HepG2 (cell line): ENCODE results near the gene ADCY9. TPM values are rescaled to one million over a fixed set of nuclear protein-coding genes. Genes with fewer than 3 reads are reported as not detected.

Experiments
- DMTF1 ChIP-seq: sonication (generic); formaldehyde crosslinking; IDR thresholded peaks from 2 replicates; pipeline ENCODE4 v1.4.0; 2020; ENCODE audit warnings: mild to moderate bottlenecking, missing genetic modification reagents
- ELF4 ChIP-seq: sonication (generic); formaldehyde crosslinking; IDR thresholded peaks from 2 replicates; pipeline ENCODE4 v1.5.0; 2020; ENCODE audit warnings: missing genetic modification reagents, mild to moderate bottlenecking, moderate library complexity, borderline replicate concordance
- FOSL1 ChIP-seq: sonication (generic); formaldehyde crosslinking; IDR thresholded peaks from 2 replicates; pipeline ENCODE4 v1.9.0; 2021; ENCODE audit warnings: missing genetic modification reagents, borderline replicate concordance
- FUBP1 ChIP-seq: sonication (generic); formaldehyde crosslinking; IDR thresholded peaks from 2 replicates; pipeline ENCODE4 v1.5.1; 2020; ENCODE audit warnings: missing genetic modification reagents, mild to moderate bottlenecking, borderline replicate concordance
- GATAD2A ChIP-seq: IDR thresholded peaks from 2 replicates; pipeline ENCODE4 v1.6.1; 2016
- HHEX ChIP-seq: IDR thresholded peaks from 2 replicates; pipeline ENCODE4 v1.6.1; 2016; ENCODE audit warnings: control low read depth
- MATR3 ChIP-seq: sonication (generic); formaldehyde crosslinking; IDR thresholded peaks from 2 replicates; pipeline ENCODE4 v1.4.0; 2020; ENCODE audit warnings: missing genetic modification reagents
- RBM22 ChIP-seq: fragments of 200-400 bp; formaldehyde crosslinking; optimal IDR thresholded peaks from 2 replicates; pipeline ENCODE3; 2017; ENCODE audit warnings: mild to moderate bottlenecking, low read length, moderate library complexity
- RFXANK ChIP-seq: IDR thresholded peaks from 2 replicates; pipeline ENCODE4 v1.6.1; 2016
- SNAPC4 ChIP-seq: sonication (generic); formaldehyde crosslinking; IDR thresholded peaks from 2 replicates; pipeline ENCODE4 v1.4.0; 2020; ENCODE audit warnings: mild to moderate bottlenecking, missing genetic modification reagents
- SRSF9 ChIP-seq: fragments of 200-400 bp; formaldehyde crosslinking; IDR thresholded peaks from 2 replicates; pipeline ENCODE4 v1.6.1; 2018; ENCODE audit warnings: borderline replicate concordance, mild to moderate bottlenecking, low read depth, low read length; ENCODE audit not compliant: insufficient read depth, poor library complexity, severe bottlenecking
- THAP8 ChIP-seq: sonication (generic); formaldehyde crosslinking; IDR thresholded peaks from 2 replicates; pipeline ENCODE4 v1.5.1; 2020; ENCODE audit warnings: missing genetic modification reagents, mild to moderate bottlenecking, borderline replicate concordance
- WIZ ChIP-seq: sonication (generic); formaldehyde crosslinking; IDR thresholded peaks from 2 replicates; pipeline ENCODE4 v1.5.1; 2020; ENCODE audit warnings: mild to moderate bottlenecking, missing genetic modification reagents
- XBP1 ChIP-seq: sonication (generic); formaldehyde crosslinking; IDR thresholded peaks from 2 replicates; pipeline ENCODE4 v1.5.0; 2020; ENCODE audit warnings: missing genetic modification reagents
- ZFX ChIP-seq: sonication (generic); formaldehyde crosslinking; IDR thresholded peaks from 2 replicates; pipeline ENCODE4 v1.4.0; 2020; ENCODE audit warnings: mild to moderate bottlenecking, low read depth, missing genetic modification reagents, moderate library complexity
- ZKSCAN1 ChIP-seq: fragments of 150-350 bp; IDR thresholded peaks from 2 replicates; pipeline ENCODE4 v1.6.1; 2014; ENCODE audit warnings: low read length
- ZNF431 ChIP-seq: sonication (generic); formaldehyde crosslinking; IDR thresholded peaks from 2 replicates; pipeline ENCODE4 v1.9.0; 2022; ENCODE audit warnings: missing genetic modification reagents, low read depth, mild to moderate bottlenecking, borderline replicate concordance
- ZNF562 ChIP-seq: sonication (generic); formaldehyde crosslinking; IDR thresholded peaks from 2 replicates; pipeline ENCODE4 v1.8.0; 2022; ENCODE audit warnings: missing genetic modification reagents, borderline replicate concordance
- ZNF577 ChIP-seq: sonication (generic); formaldehyde crosslinking; IDR thresholded peaks from 2 replicates; pipeline ENCODE4 v1.4.0; 2020; ENCODE audit warnings: mild to moderate bottlenecking, low read depth, missing genetic modification reagents, borderline replicate concordance
- ZNF616 ChIP-seq: sonication (generic); formaldehyde crosslinking; IDR thresholded peaks from 2 replicates; pipeline ENCODE4 v1.5.0; 2020; ENCODE audit warnings: low read depth, mild to moderate bottlenecking, missing genetic modification reagents
- polyA plus RNA-seq, 8 experiments: library from polyadenylated mRNA; depleted of rRNA in 3 of 8; stranded (reverse) in 7 of 8; unstranded in 1 of 8; fragments of >200 nt; fragmentation: Illumina TruSeq in 4 of 8; extraction: Trizol in 4 of 8; gene quantifications; 2 replicates each; pipeline versions ENCODE4 v1.2.1 to v1.2.3, GENCODE V29; 2011 to 2016; ENCODE audit warnings: low read depth in 4 of 8, missing spikeins in 1 of 8, mixed read lengths in 1 of 8; ENCODE audit not compliant: insufficient read depth in 1 of 8
- total RNA-seq, 5 experiments: library from RNA; depleted of rRNA; stranded (reverse); fragments of >200 nt; fragmentation: Illumina TruSeq; extraction: Trizol; gene quantifications; 2 replicates each; pipeline ENCODE4 v1.2.3, GENCODE V29; 2016; ENCODE audit warnings: low read depth in 1 of 5

ADCY9 gene
- total and polyA plus RNA-seq, 2 of the 13 experiments (the other 11 are each of a cell fraction or from before 2014, with no cell fraction given): 11.2 to 13.9 TPM

- TF ChIP-seq FUBP1 (CRISPR knock-in tag) (no peak), ZKSCAN1 (no peak), WIZ (CRISPR knock-in tag) (no peak), THAP8 (CRISPR knock-in tag) (no peak), ZFX (CRISPR knock-in tag) (peak; percentile 57), RBM22 (no peak), ZNF577 (no peak), FOSL1 (CRISPR knock-in tag) (no peak), SNAPC4 (no peak), SRSF9 (no peak), ZNF562 (CRISPR knock-in tag) (no peak), XBP1 (CRISPR knock-in tag) (no peak), ELF4 (CRISPR knock-in tag) (no peak), RFXANK (CRISPR knock-in tag) (no peak), MATR3 (CRISPR knock-in tag) (no peak), ZNF431 (CRISPR knock-in tag) (0 out of 2 replicates have a peak, but pooled peaks have one; percentile 21), HHEX (CRISPR knock-in tag) (no peak), GATAD2A (no peak; the same call in 1 of the 2 replicates), DMTF1 (CRISPR knock-in tag) (no peak), ZNF616 (CRISPR knock-in tag) (no peak)
Observed at GRCh38 chr16:4113358-4114256, 2.6 kb downstream of the ADCY9 start (continued).
